KOPT-K1 (cell line): Measurements from ENCODE around the gene CNGA3.
"Not testable (repeated sequence)": the region's sequence is repeated elsewhere in the genome, so short reads cannot be mapped to it uniquely, and the experiment has no call there.

Source experiments
- H3K27ac ChIP-seq: fragments of 200-600 bp; sonication (generic); 2 replicates; pipeline ENCODE4 v1.5.1; 2016; ENCODE audit warnings: antibody characterized with exemption, mild to moderate bottlenecking, low read depth, low read length; ENCODE audit not compliant: poor library complexity, severe bottlenecking
- H3K36me3 ChIP-seq: fragments of 200-600 bp; sonication (generic); 2 replicates; pipeline ENCODE4 v1.5.1; 2017; ENCODE audit warnings: antibody characterized with exemption, mild to moderate bottlenecking, low read length, moderate library complexity; ENCODE audit not compliant: insufficient read depth
- H3K9me3 ChIP-seq: fragments of 200-600 bp; sonication (generic); 2 replicates; pipeline ENCODE4 v1.5.1; 2017; ENCODE audit warnings: antibody characterized with exemption, low read length, mild to moderate bottlenecking; ENCODE audit not compliant: insufficient read depth, poor library complexity, severe bottlenecking

CNGA3 gene

DNA sequence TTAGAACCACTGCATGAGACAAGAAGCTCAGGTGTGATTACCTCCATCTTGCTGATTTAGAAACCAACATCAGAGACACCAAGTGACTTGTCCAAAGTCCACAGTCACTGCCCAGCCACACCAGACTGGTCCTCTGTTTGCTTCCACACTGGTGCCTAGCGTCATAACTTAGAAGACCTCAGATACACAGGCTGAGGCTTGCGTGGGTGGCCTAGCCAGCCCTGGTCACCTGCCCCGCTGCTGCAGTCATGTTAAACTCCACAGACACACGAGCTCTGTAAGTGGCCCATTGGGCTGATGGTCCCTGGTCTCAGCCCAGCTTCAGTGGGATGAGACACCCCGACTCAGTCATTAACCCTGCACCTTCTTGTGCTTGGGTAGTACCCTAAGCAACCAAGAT lies 47.1 kb downstream of the CNGA3 start:
- Histone ChIP-seq H3K36me3 (no peaks in the 10 kb centered on the region), H3K9me3 (no peaks in the 10 kb centered on the region), H3K27ac (no peak overlapping the region)

- H3K27ac ChIP-seq, result no peak overlapping the region
- no peaks in the 10 kb centered on the region for H3K9me3 ChIP-seq
- H3K36me3 ChIP-seq, result no peaks in the 10 kb centered on the region
Measured at GRCh38 chr2:98394595-98395153, 48.4 kb downstream of the CNGA3 start.

GRCh38 chr2:98395977-98396376 lies 49.7 kb downstream of the CNGA3 start:
- no peaks in the 10 kb centered on the region for H3K9me3 ChIP-seq

GRCh38 chr2:98396745-98397355 lies 50.6 kb downstream of the CNGA3 start:
- H3K9me3 ChIP-seq, result no peaks in the 10 kb centered on the region
- H3K27ac ChIP-seq, result no peak overlapping the region
- no peaks in the 10 kb centered on the region for H3K36me3 ChIP-seq

More at GRCh38 chr2:98395977-98396376, 49.7 kb downstream of the CNGA3 start:
- Histone ChIP-seq H3K27ac (no peak overlapping the region), H3K36me3 (no peaks in the 10 kb centered on the region)

GRCh38 chr2:98399140-98399539 lies 52.9 kb downstream of the CNGA3 start:
- Histone ChIP-seq H3K27ac (no peak overlapping the region), H3K36me3 (no peaks in the 10 kb centered on the region), H3K9me3 (no peaks in the 10 kb centered on the region)

- no peaks in the 10 kb centered on the region for H3K36me3 ChIP-seq
- no peak overlapping the region for H3K27ac ChIP-seq
- no peaks in the 10 kb centered on the region for H3K9me3 ChIP-seq
Measured at GRCh38 chr2:98403878-98404277, 57.6 kb downstream of the CNGA3 start.

GRCh38 chr2:98404556-98405250 lies 58.4 kb downstream of the CNGA3 start:
- Histone ChIP-seq H3K27ac (no peak overlapping the region), H3K9me3 (no peaks in the 10 kb centered on the region), H3K36me3 (no peaks in the 10 kb centered on the region)

GRCh38 chr2:98405301-98405700 lies 59.0 kb downstream of the CNGA3 start:
- Histone ChIP-seq H3K9me3 (no peaks in the 10 kb centered on the region), H3K36me3 (no peaks in the 10 kb centered on the region), H3K27ac (no peak overlapping the region)

DNA sequence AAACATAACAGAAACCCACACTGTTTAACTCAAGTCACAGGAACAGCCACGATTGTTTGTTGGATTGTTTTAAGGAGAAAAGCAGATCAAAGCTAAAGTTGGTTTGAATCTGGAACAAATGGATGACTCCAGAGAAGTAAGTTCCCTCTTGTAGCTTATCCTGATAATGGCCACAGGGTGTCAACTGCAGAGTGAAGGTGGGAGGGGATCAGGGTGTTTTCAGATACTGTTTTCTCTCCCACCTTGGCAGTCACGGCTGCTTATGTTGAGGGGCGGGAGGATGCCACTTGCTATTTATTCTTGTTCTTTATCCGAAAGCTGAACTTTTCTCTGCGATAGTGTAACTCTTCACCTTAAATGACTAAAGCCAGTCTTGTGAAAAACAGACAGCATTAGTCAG lies 61.9 kb downstream of the CNGA3 start:
- Histone ChIP-seq H3K9me3 (no peaks in the 10 kb centered on the region), H3K36me3 (no peaks in the 10 kb centered on the region), H3K27ac (no peak overlapping the region)

DNA sequence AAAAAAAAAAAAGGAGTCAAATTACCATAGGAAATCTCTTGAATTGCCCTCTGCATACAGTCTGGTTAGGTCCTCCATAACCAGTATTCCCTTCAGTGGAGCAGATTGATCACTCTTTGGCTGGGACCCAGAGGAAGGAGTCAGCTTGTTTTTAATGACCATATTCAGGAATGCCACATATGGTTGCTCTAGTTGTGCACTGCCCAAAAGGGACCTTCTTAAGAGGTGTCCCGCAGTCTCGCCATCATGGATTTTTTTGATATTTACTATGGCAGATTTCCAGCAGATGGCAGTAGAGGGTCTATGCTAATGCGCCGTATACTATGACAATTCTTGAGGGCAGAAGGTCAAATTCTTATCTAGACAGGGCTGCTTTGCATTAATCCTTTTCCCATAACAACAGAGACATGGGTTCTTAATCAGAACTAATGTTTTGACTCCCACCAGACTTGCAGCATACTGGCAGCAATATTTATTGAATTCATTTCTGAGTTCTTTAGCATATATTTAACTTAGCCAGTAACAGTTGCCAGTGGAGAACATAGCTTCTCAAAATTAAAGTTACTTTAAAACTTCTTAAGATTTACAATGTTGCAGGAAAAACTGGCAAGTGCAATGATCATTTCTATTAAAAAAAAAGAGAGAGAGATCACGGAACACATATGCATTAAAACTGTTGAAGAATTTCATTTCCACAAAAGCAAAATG lies 66.6 kb downstream of the CNGA3 start:
- no peak overlapping the region for H3K27ac ChIP-seq

DNA sequence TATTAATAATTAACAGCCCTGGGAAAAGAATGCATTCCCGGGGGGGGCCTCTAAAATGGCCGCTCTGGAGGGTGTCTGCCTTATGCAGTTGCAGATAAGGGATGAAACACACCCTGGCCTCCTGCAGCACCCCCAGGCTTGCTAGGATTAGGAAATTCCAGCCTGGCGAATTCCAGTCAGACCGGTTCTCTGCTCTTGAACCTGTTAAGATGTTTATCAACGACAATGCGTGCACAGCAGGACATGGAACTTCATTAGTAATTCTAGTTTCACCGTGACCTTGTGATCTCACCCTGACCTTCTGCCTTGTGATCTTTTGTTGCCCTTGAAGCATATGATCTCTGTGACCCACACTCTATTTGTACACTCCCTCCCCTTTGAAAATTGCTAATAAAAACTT lies 68.0 kb downstream of the CNGA3 start:
- peaks cover 11% of the 10 kb centered on the region for H3K9me3 ChIP-seq
- not testable (repeated sequence) for H3K27ac ChIP-seq, H3K36me3 ChIP-seq

More for the DNA sequence above, 66.6 kb downstream of the CNGA3 start:
- Histone ChIP-seq H3K36me3 (no peaks in the 10 kb centered on the region), H3K9me3 (peaks cover 11% of the 10 kb centered on the region)

DNA sequence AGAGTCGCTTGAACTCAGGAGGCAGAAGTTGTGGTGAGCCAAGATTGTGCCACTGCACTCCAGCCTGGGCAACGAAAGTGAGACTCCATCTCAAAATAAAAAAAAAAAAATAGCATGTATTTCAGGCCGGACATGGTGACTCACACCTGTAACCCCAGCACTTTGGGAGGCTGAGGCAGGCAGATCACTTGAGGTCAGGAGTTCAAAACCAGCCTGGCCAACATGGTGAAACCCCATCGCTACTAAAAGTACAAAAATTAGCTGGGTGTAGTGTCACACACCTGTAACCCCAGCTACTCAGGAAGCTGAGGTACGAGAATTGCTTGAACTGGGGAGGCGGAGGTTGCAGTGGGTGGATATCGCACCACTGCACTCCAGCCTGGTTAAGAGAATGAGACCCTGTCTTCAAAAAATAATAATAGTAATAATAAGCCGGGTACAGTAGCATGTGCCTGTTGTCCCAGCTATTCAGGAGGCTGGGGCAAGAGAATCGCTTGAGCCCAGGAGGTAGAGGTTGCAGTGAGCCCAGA lies 69.5 kb downstream of the CNGA3 start:
- H3K36me3 ChIP-seq, H3K27ac ChIP-seq: not testable (repeated sequence)
- H3K9me3 ChIP-seq, result peaks cover 11% of the 10 kb centered on the region

DNA sequence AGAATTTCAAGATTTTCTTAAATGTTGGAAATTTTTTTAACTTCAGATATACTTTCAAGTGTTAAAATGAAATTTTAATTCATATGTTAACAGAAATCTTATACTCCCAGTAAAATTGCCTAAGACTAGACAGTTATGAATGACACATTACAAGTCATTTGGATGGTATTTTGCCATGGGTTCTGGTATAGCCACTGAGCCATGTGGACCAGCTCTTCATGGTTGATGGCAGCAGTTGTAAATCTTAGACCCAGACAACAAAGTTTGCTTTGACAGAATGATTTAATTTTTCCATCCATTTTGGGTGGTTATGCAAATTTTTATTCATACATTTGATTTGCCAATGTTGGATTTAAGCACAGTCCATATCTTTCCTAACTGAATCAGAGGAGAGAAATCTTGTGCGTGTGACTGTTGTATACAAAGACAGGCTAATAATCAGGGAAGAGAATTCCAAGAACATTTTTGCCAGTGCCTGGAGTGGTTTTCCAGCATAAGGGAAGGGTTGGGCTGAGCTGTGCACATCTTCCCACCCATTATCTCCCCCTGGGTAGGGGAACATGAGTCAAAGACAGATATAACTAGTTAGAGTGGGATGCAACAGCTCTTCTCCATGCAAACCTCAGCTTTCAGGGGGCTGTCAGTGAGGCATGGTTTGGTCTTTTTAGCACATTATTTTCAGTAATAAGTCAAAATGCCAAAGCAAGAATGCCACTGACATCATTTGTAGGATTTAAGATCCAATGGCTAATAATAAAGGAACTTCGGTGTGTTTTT lies 70.3 kb downstream of the CNGA3 start:
- Histone ChIP-seq H3K27ac (no peak overlapping the region), H3K9me3 (peaks cover 11% of the 10 kb centered on the region), H3K36me3 (no peaks in the 10 kb centered on the region)

DNA sequence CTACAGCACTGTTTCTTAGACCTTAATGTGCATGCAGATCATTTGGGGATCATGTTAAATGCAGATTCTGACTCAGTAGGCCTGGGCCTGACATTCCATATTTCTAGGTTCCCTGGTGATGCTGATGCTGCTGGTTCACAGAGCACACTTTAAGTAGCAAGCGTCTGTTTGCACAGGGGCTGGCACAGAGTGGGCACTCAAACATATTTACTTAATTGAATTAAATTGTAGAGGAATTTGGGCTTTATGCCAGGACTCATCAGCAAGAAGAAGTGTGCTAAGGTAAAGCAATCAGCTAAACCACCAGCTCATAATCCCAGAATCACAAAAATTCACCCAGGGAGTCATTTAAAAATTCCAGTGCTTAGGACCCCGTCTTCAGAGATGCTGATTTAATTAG lies 73.3 kb downstream of the CNGA3 start:
- H3K36me3 ChIP-seq, result no peaks in the 10 kb centered on the region
- H3K27ac ChIP-seq, result no peak overlapping the region
- peaks cover 17% of the 10 kb centered on the region for H3K9me3 ChIP-seq
